ENCODE data around the gene EPHA5.

DNA sequence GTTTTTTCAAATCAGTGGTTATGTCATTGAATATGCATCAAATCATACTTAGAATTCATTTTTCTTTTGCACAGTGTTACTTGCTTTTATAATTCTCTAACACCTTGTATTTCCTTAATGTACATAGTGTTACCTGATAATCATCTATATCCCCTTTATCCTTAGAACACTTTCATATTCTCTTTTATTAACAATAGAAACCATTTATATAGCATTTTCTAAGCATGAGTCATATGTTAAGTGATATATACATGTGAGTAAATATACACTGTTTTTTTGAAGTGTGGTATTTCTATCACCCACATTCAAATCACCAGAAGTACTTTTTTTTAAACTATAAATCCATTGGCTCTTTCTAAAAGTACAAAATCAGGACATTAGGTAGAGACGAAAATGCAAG, 15.3 kb downstream of the EPHA5 start:
- TF ChIP-seq POLR2A (IDR thresholded peaks at IDR 0.05; ENCODE audit: low read depth, low read length) (no peak), POLR2AphosphoS5 (IDR thresholded peaks at IDR 0.05; ENCODE audit: low read depth, low read length) (no peak)

All from GM12892 (cell line).